ENCODE results near the gene UVSSA.

Gene UVSSA

GRCh38 chr4:1363513-1363912 is 16.5 kb downstream of the UVSSA start:
- Mint-ChIP-seq H3K27ac (no peak overlapping the region), H3K27me3 (ENCODE audit: low read depth) (no peaks in the 10 kb centered on the region), H3K4me3 (no peak overlapping the region), H3K4me1 (no peaks in the 10 kb centered on the region), H3K36me3 (ENCODE audit: low read depth) (peaks cover 6% of the 10 kb centered on the region), H3K9me3 (no peaks in the 10 kb centered on the region)
- TF ChIP-seq, protein P1, sequence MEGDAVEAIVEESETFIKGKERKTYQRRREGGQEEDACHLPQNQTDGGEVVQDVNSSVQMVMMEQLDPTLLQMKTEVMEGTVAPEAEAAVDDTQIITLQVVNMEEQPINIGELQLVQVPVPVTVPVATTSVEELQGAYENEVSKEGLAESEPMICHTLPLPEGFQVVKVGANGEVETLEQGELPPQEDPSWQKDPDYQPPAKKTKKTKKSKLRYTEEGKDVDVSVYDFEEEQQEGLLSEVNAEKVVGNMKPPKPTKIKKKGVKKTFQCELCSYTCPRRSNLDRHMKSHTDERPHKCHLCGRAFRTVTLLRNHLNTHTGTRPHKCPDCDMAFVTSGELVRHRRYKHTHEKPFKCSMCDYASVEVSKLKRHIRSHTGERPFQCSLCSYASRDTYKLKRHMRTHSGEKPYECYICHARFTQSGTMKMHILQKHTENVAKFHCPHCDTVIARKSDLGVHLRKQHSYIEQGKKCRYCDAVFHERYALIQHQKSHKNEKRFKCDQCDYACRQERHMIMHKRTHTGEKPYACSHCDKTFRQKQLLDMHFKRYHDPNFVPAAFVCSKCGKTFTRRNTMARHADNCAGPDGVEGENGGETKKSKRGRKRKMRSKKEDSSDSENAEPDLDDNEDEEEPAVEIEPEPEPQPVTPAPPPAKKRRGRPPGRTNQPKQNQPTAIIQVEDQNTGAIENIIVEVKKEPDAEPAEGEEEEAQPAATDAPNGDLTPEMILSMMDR (IDR thresholded peaks at IDR 0.05; ENCODE audit: unreplicated experiment in 3 of 3): no peak

DNA sequence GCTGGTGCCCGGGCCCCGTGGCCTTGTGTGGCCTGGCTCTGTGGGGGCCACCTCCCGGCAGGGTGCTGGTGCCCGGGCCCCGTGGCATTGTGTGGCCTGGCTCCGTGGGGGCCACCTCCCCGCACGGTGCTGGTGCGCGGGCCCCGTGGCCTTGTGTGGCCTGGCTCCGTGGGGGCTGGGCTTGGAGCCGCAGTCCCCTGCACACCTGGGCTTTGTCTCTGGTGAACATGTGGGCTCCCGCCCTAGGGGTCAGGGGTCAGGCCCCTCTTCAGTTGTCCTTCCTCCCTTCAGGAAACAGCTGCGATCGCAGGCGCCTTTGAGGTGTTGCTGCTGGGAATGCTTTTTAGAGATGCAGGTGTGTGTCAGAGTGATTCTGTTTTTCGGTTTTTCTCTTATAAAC is 17.2 kb downstream of the UVSSA start:
- Mint-ChIP-seq H3K9me3 (no peaks in the 10 kb centered on the region), H3K4me3 (no peak overlapping the region), H3K36me3 (ENCODE audit: low read depth) (peaks cover 3% of the 10 kb centered on the region), H3K4me1 (no peaks in the 10 kb centered on the region), H3K27me3 (ENCODE audit: low read depth) (no peaks in the 10 kb centered on the region), H3K27ac (no peak overlapping the region)
- TF ChIP-seq, protein P1 (IDR thresholded peaks at IDR 0.05; ENCODE audit: unreplicated experiment in 3 of 3): no peak

DNA sequence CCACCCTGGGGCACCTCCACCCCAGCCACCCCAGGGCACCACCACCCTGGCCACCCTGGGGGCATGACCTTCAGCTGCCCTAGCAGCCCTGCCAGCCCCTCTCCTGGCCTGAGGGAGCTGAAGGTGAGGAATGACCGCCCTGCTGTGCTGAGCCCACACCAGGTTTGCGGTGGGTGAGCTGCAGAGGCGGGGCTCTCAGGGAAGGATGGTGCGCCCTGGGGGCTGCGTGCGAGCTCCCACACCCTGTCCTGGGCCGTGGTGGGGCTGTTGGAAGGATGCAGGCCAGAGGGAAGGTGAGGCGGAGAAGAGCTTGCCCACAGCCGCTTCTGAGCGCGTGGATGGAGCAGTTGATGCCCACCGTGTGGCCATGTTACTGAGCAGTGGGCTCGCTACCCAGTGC is 17.7 kb downstream of the UVSSA start:
- H3K9me3 Mint-ChIP-seq: no peaks in the 10 kb centered on the region

DNA sequence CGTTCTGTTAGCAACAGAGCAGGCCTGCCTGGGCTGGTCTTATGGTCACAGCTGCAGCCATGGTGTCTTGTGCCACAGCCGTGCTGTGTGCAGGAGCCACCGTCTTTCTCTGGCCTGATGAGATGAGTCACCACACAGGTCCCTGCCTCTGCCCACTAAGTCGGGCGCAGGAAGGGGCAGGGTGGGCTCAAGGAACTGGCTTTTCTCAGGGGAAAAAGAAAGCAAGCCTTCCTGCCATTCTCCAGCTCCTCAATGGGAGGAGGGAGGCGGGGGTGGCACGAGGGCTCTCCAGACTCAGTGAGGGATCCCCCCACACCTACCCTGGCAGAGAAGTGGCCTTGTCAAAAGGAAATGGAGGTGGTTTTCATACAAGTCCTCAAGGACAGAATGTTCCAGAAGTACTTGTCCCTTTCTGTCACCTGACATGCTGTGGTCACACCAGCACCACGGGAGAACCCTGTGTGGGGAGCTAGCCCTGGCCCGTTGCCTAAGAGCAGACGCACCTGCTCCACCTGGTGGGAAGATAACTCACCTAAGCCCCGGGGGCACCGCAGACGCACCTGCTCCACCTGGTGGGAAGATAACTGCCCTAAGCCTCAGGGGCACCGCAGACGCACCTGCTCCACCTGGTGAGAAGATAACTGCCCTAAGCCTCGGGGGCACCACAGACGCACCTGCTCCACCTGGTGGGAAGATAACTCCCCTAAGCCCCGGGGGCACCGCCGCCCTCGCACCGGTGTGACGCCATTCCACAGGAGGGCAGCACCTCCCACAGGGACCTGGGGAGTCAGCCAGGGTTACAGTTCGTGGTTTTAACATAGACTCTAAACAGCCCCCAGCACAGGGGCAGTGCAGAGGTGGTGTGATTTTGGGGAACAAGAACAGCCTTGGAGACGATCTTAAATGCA is 18.5 kb downstream of the UVSSA start:
- Mint-ChIP-seq H3K4me1 (no peaks in the 10 kb centered on the region), H3K36me3 (ENCODE audit: low read depth) (peaks cover 5% of the 10 kb centered on the region), H3K9me3 (no peaks in the 10 kb centered on the region)

More for the DNA sequence above, 17.7 kb downstream of the UVSSA start:
- TF ChIP-seq, protein P1 (IDR thresholded peaks at IDR 0.05; ENCODE audit: unreplicated experiment in 3 of 3): no peak
- no peak overlapping the region for H3K27ac Mint-ChIP-seq
- no peak overlapping the region for H3K4me3 Mint-ChIP-seq
- H3K36me3 Mint-ChIP-seq (ENCODE audit: low read depth): peaks cover 3% of the 10 kb centered on the region
- H3K4me1 Mint-ChIP-seq: no peaks in the 10 kb centered on the region
- no peaks in the 10 kb centered on the region for H3K27me3 Mint-ChIP-seq (ENCODE audit: low read depth)

DNA sequence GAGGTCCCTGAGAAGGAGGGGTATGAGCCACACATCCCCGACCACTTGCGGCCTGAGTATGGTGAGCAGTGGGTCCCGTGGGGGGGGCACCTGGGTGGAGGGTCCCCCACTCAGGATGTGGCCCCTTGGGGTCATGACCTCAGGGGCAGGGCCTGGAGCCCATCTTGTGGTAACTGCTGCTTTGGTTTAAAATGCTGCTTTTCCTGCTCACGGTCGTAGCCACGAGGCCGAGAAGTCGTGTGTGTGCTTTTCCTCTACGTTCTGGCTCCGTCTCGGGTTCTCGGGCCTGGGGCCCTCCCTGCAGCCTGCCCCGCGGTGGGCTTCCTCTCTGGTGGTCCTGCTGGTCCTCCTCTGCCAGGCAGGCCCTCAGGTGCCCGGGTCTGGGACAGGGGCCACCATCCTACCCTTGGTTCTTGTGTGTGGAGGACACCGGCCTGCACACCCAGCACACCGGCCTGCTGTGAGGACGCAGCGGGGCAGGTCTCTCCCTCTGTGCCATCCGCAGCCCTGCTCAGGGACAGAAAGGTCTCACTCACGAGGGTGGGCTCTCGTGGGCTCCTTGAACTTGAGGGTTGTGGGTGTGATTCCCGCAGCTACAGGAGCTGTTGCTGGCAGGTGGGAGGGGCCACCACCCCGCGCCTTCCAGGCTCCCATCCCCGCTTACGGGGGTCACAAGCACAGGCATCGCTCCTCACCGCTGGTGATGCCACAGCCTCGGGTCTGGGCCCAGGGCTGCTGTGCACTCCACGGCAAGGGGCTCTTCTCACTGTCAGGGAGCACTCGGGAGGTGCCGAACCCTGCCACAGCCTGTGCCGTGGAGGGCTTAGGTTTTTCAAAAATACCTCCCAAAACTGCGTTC is 19.6 kb downstream of the UVSSA start:
- H3K4me1 Mint-ChIP-seq: no peaks in the 10 kb centered on the region
- H3K27ac Mint-ChIP-seq: no peak overlapping the region
- peaks cover 3% of the 10 kb centered on the region for H3K27me3 Mint-ChIP-seq (ENCODE audit: low read depth)
- peaks cover 14% of the 10 kb centered on the region for H3K36me3 Mint-ChIP-seq (ENCODE audit: low read depth)
- H3K9me3 Mint-ChIP-seq: no peaks in the 10 kb centered on the region
- TF ChIP-seq, protein P1 (IDR thresholded peaks at IDR 0.05; ENCODE audit: unreplicated experiment in 3 of 3): no peak
- no peak overlapping the region for H3K4me3 Mint-ChIP-seq

More for the DNA sequence above, 18.5 kb downstream of the UVSSA start:
- TF ChIP-seq, protein P1 (IDR thresholded peaks at IDR 0.05; ENCODE audit: unreplicated experiment in 3 of 3): no peak
- Mint-ChIP-seq H3K4me3 (no peak overlapping the region), H3K27ac (no peak overlapping the region), H3K27me3 (ENCODE audit: low read depth) (peaks cover 3% of the 10 kb centered on the region)
